ENCODE results near the gene RNMT. TPM values are rescaled to one million over a fixed set of nuclear protein-coding genes. Genes with fewer than 3 reads are reported as not detected.

The RNMT gene
- total RNA-seq, 4 donors from 2014 or later, result 7.9 to 64.8 (median 27.0) TPM

DNA sequence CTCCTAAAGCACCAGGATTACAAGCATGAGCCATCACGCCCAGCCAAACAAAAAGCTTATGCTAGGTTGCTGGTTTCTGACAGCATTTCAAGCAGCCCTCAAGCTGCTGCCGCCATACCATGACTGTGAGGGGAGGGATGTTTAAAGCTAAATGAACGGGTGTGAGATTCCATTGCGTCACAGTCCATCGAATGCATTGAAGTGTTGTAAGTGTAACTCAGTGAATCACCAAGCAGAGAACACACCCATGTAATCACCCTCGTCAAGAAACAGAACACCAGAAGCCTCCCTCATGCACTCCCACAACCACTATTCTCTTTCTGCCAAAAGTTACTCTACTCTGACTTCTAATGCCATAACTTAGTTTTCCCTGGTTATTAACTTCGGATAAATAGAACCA lies 64.7 kb downstream of the RNMT start:
- Histone ChIP-seq H3K36me3 (no peaks in the 10 kb centered on the region), H3K27ac (no peak overlapping the region), H3K4me3 (no peak overlapping the region), H3K9me3 (no peaks in the 10 kb centered on the region), H3K4me1 (no peaks in the 10 kb centered on the region), H3K27me3 (no peaks in the 10 kb centered on the region)
- DNase-seq, result no peak
- intact Hi-C loops (cut with DNase I; ENCODE audit: low total_unique reads), result no loop called here
- TF ChIP-seq, protein P1, sequence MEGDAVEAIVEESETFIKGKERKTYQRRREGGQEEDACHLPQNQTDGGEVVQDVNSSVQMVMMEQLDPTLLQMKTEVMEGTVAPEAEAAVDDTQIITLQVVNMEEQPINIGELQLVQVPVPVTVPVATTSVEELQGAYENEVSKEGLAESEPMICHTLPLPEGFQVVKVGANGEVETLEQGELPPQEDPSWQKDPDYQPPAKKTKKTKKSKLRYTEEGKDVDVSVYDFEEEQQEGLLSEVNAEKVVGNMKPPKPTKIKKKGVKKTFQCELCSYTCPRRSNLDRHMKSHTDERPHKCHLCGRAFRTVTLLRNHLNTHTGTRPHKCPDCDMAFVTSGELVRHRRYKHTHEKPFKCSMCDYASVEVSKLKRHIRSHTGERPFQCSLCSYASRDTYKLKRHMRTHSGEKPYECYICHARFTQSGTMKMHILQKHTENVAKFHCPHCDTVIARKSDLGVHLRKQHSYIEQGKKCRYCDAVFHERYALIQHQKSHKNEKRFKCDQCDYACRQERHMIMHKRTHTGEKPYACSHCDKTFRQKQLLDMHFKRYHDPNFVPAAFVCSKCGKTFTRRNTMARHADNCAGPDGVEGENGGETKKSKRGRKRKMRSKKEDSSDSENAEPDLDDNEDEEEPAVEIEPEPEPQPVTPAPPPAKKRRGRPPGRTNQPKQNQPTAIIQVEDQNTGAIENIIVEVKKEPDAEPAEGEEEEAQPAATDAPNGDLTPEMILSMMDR (IDR thresholded peaks at IDR 0.05), result no peak
- TF ChIP-seq POLR2A (IDR thresholded peaks at IDR 0.05), result no peak

DNA sequence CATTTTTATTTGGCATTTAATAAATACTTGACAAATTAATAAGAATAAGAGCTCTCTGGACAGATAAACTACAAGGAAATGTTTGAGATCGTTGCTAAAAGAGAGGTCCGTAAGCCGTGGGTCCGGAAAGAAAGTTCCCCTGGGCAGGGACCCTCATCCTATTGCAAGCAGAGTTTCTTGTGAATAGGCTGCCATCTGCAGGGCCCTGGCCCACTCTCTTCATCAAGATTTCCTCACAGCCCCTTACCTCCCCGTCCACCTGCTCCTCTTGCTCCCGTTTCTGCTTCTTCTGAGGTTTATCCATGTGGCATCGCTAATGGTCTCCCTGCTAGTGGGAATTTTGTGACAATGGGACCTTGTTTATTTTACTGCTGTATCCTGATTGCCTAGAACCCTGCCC lies 67.3 kb downstream of the RNMT start:
- Histone ChIP-seq H3K27ac (no peak overlapping the region), H3K27me3 (no peaks in the 10 kb centered on the region), H3K4me3 (no peak overlapping the region), H3K4me1 (no peaks in the 10 kb centered on the region), H3K36me3 (no peaks in the 10 kb centered on the region), H3K9me3 (no peaks in the 10 kb centered on the region)
- intact Hi-C loops (cut with DNase I; ENCODE audit: low total_unique reads), result no loop called here
- DNase-seq, result no peak
- TF ChIP-seq, protein P1 (IDR thresholded peaks at IDR 0.05), result no peak
- TF ChIP-seq POLR2A (IDR thresholded peaks at IDR 0.05), result no peak

DNA sequence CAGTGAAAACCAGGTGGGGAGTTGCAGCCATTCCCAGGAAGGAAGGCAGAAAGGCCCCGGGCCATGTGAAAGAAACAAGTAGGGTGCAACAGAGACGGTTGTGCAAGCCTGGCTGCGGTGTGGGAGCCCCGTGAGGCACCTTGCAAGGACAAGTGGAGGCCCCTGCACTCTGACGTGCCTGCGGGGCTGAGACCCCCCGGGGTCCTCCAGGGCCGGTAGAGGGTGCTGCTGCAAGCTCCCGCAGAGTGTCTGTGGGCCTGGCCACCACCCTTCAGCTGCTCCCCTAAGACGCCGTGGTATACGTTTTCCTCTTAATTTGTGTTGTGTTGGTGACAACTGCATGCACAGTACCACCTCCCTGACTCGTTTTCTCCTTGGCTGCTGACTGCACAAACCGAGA lies 70.0 kb downstream of the RNMT start:
- Histone ChIP-seq H3K36me3 (no peaks in the 10 kb centered on the region), H3K4me3 (no peak overlapping the region), H3K9me3 (no peaks in the 10 kb centered on the region), H3K27ac (no peak overlapping the region), H3K27me3 (no peaks in the 10 kb centered on the region), H3K4me1 (no peaks in the 10 kb centered on the region)
- DNase-seq, result no peak
- no peak for TF ChIP-seq POLR2A (IDR thresholded peaks at IDR 0.05)
- TF ChIP-seq, protein P1 (IDR thresholded peaks at IDR 0.05), result no peak
- intact Hi-C loops (cut with DNase I; ENCODE audit: low total_unique reads), result no loop called here

DNA sequence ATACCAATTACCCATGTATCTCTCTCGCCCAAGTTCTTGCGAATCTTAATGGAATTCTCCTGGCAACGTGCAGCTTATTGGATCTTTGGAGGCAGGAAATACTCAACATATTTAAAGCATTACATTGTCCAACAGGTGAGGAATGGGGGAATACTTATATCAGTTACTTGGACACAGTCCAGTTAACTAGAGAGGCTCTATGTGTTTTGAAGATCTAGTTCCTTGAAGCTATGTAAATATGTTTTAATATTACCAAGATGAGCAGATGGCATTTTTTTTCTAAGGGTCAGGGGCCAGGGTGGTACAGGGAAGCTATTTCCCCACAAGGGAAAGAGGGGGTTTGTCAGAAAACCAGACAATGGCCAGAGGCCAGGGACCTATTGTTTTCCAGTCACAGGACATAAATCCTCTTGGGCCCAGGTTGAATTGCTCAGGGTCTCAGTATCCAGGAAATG lies 70.7 kb downstream of the RNMT start:
- no peaks in the 10 kb centered on the region for H3K27me3 ChIP-seq
- no peak for DNase-seq
- H3K4me3 ChIP-seq, result no peak overlapping the region
- intact Hi-C loops (cut with DNase I; ENCODE audit: low total_unique reads), result no loop called here
- H3K9me3 ChIP-seq, result no peaks in the 10 kb centered on the region
- no peak for TF ChIP-seq POLR2A (IDR thresholded peaks at IDR 0.05)
- TF ChIP-seq, protein P1 (IDR thresholded peaks at IDR 0.05), result no peak
- H3K27ac ChIP-seq, result no peak overlapping the region
- no peaks in the 10 kb centered on the region for H3K4me1 ChIP-seq
- H3K36me3 ChIP-seq, result no peaks in the 10 kb centered on the region

DNA sequence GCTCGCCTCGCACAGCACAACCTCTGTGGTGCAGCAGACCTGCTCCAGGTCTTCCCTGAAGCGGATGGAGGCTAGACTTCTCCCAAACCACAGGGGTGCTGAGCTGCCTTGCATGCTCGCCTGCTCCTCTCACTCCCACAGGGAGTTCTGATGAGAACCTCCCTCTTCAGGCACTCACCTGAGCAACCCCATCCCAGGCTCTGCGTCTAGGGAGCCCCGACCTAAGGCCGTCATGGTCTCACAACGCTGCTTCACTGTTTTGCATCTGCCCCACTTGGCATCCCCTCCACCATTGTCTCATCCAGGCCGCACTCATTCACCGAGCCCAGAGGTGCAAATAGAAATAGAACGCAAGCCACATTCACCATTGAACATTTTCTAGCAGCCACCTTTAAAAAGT lies 72.9 kb downstream of the RNMT start:
- Histone ChIP-seq H3K9me3 (no peaks in the 10 kb centered on the region), H3K4me1 (no peaks in the 10 kb centered on the region), H3K4me3 (no peak overlapping the region), H3K27me3 (no peaks in the 10 kb centered on the region), H3K27ac (no peak overlapping the region), H3K36me3 (no peaks in the 10 kb centered on the region)
- intact Hi-C loops (cut with DNase I; ENCODE audit: low total_unique reads), result no loop called here
- DNase-seq, result no peak
- TF ChIP-seq, protein P1 (IDR thresholded peaks at IDR 0.05), result no peak

All from uterus (tissue), 4 donors.